Ecto neural progenitor cell (in vitro differentiated cells): ENCODE measurements around the gene SAYSD1.

Source experiments
- DNase-seq: peaks from one replicate; pipeline ENCODE4 v3.0.0-alpha.2; 2018; ENCODE audit warnings: low spot score

The SAYSD1 gene

GRCh38 chr6:39108041-39108839, 6.7 kb downstream of the SAYSD1 start:
- no peak for DNase-seq

- DNase-seq = no peak
Measured at GRCh38 chr6:39107641-39108040, 7.3 kb downstream of the SAYSD1 start.

GRCh38 chr6:39107034-39107433, 8.0 kb downstream of the SAYSD1 start:
- no peak for DNase-seq

- no peak for DNase-seq
Measured at GRCh38 chr6:39104528-39104927, 10.5 kb downstream of the SAYSD1 start.

GRCh38 chr6:39102821-39103136, 12.2 kb downstream of the SAYSD1 start:
- no peak for DNase-seq

- peak; percentile 74 for DNase-seq
Measured at GRCh38 chr6:39102071-39102820, 12.7 kb downstream of the SAYSD1 start.

- no peak for DNase-seq
Measured at GRCh38 chr6:39100358-39100757, 14.6 kb downstream of the SAYSD1 start.

- no peak for DNase-seq
Measured at GRCh38 chr6:39095578-39095977, 19.4 kb downstream of the SAYSD1 start.

GRCh38 chr6:39093149-39093708, 21.8 kb downstream of the SAYSD1 start:
- DNase-seq = no peak

- DNase-seq = no peak
Measured at GRCh38 chr6:39092124-39092523, 22.9 kb downstream of the SAYSD1 start.

- no peak for DNase-seq
Measured at GRCh38 chr6:39091220-39091619, 23.8 kb downstream of the SAYSD1 start.

- no peak for DNase-seq
Measured at GRCh38 chr6:39090036-39090435, 24.9 kb downstream of the SAYSD1 start.

- DNase-seq = peak; percentile 80
Measured at GRCh38 chr6:39088331-39088730, 26.7 kb downstream of the SAYSD1 start.

- DNase-seq = no peak
Measured at GRCh38 chr6:39087197-39087596, 27.8 kb downstream of the SAYSD1 start.

GRCh38 chr6:39086711-39087110, 28.3 kb downstream of the SAYSD1 start:
- no peak for DNase-seq

- DNase-seq = peak; percentile 34
Measured at GRCh38 chr6:39086294-39086693, 28.7 kb downstream of the SAYSD1 start.

GRCh38 chr6:39085129-39085797, 29.7 kb downstream of the SAYSD1 start:
- DNase-seq = peak; percentile 40

GRCh38 chr6:39084506-39084905, 30.5 kb downstream of the SAYSD1 start:
- no peak for DNase-seq

GRCh38 chr6:39083231-39083634, 31.8 kb downstream of the SAYSD1 start:
- peak; percentile 41 for DNase-seq

GRCh38 chr6:39082310-39082709, 32.7 kb downstream of the SAYSD1 start:
- DNase-seq = no peak

- DNase-seq = peak; percentile 30
Measured at GRCh38 chr6:39080246-39080875, 34.6 kb downstream of the SAYSD1 start.
